Osteoblast (primary cell): ENCODE data around the gene ITPR3. TPM values are rescaled to one million over a fixed set of nuclear protein-coding genes. Genes with fewer than 3 reads are reported as not detected.

Experiments
- DNase-seq: peaks from one replicate; pipeline ENCODE4 v3.0.0; 2011; ENCODE audit warnings: low spot score, mixed read lengths; ENCODE audit not compliant: insufficient read length; ENCODE audit errors: missing footprints
- H2AFZ ChIP-seq: 2 replicates; pipeline ENCODE4 v1.6.0; 2011; ENCODE audit warnings: mild to moderate bottlenecking, low read length
- H3K27ac ChIP-seq: 2 replicates; pipeline ENCODE4 v1.5.1; 2011; ENCODE audit warnings: mild to moderate bottlenecking, low read depth, low read length, moderate library complexity
- H3K27me3 ChIP-seq: 2 replicates; pipeline ENCODE4 v1.6.0; 2012; ENCODE audit warnings: mild to moderate bottlenecking, control low read depth, inconsistent platforms, low read length, moderate library complexity; ENCODE audit not compliant: insufficient read depth
- H3K36me3 ChIP-seq: 2 replicates; pipeline ENCODE4 v1.5.1; 2011; ENCODE audit warnings: mild to moderate bottlenecking, low read length, control low read depth, moderate library complexity; ENCODE audit not compliant: insufficient read depth
- H3K4me1 ChIP-seq: 2 replicates; pipeline ENCODE4 v1.5.1; 2011; ENCODE audit warnings: mild to moderate bottlenecking, low read length, control low read depth, moderate library complexity; ENCODE audit not compliant: insufficient read depth
- H3K4me2 ChIP-seq: 2 replicates; pipeline ENCODE4 v1.6.0; 2011; ENCODE audit warnings: mild to moderate bottlenecking, low read length; ENCODE audit not compliant: insufficient read depth
- H3K4me3 ChIP-seq: fragments of 200-600 bp; sonication (generic); 3 replicates; pipeline ENCODE4 v1.5.1; 2012; ENCODE audit warnings: mild to moderate bottlenecking, low read length, inconsistent platforms; ENCODE audit not compliant: insufficient read depth
- H3K79me2 ChIP-seq: 2 replicates; pipeline ENCODE4 v1.6.0; 2012; ENCODE audit warnings: mild to moderate bottlenecking, low read length, control low read depth, inconsistent platforms; ENCODE audit not compliant: insufficient read depth
- H3K9me3 ChIP-seq: 2 replicates; pipeline ENCODE4 v1.5.1; 2011; ENCODE audit warnings: low read depth, low read length, control low read depth
- H4K20me1 ChIP-seq: 2 replicates; pipeline ENCODE4 v1.6.0; 2012; ENCODE audit warnings: mild to moderate bottlenecking, low read length, control low read depth; ENCODE audit not compliant: insufficient read depth
- total RNA-seq: library from RNA; depleted of rRNA; stranded (reverse); fragments of >200 nt; gene quantifications from 2 replicates; pipeline ENCODE4 v1.2.3, GENCODE V29; 2012
- TF ChIP-seq, protein P1 (sequence below): IDR thresholded peaks from 2 replicates; pipeline ENCODE4 v1.5.1; 2011; ENCODE audit warnings: mild to moderate bottlenecking, low read depth, low read length, moderate library complexity; ENCODE audit errors: extremely low read depth

The ITPR3 gene
- total RNA-seq, 1 donor = 46.7 TPM

DNA sequence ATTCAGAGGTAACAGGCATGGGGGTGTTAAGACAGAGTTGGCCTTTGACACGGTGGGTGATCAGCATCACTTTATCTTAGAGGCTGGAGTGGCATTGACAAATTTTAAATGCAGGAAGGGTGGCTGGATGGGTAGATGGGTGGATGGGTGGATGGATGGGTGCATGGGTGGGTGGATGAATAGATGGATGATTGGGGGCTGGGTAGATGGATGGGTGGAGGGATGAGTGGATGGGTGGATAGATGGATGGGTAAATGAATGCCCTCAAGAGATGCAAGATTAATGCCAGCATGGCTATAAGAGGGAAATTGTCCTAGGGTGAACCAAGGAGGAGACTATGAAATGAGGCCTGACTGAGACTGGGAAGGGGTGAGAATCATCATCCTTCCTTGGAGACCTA is 18.4 kb downstream of the ITPR3 start:
- Histone ChIP-seq H3K79me2 (peaks cover 53% of the 10 kb centered on the region), H3K4me2 (no peak overlapping the region), H3K27ac (no peak overlapping the region), H3K27me3 (no peaks in the 10 kb centered on the region), H2AFZ (no peak overlapping the region), H3K36me3 (no peaks in the 10 kb centered on the region), H3K9me3 (no peaks in the 10 kb centered on the region), H4K20me1 (peaks cover 9% of the 10 kb centered on the region), H3K4me1 (peaks cover under 1% of the 10 kb centered on the region), H3K4me3 (no peak overlapping the region)
- no peak for DNase-seq
- TF ChIP-seq, protein P1, sequence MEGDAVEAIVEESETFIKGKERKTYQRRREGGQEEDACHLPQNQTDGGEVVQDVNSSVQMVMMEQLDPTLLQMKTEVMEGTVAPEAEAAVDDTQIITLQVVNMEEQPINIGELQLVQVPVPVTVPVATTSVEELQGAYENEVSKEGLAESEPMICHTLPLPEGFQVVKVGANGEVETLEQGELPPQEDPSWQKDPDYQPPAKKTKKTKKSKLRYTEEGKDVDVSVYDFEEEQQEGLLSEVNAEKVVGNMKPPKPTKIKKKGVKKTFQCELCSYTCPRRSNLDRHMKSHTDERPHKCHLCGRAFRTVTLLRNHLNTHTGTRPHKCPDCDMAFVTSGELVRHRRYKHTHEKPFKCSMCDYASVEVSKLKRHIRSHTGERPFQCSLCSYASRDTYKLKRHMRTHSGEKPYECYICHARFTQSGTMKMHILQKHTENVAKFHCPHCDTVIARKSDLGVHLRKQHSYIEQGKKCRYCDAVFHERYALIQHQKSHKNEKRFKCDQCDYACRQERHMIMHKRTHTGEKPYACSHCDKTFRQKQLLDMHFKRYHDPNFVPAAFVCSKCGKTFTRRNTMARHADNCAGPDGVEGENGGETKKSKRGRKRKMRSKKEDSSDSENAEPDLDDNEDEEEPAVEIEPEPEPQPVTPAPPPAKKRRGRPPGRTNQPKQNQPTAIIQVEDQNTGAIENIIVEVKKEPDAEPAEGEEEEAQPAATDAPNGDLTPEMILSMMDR = no peak

DNA sequence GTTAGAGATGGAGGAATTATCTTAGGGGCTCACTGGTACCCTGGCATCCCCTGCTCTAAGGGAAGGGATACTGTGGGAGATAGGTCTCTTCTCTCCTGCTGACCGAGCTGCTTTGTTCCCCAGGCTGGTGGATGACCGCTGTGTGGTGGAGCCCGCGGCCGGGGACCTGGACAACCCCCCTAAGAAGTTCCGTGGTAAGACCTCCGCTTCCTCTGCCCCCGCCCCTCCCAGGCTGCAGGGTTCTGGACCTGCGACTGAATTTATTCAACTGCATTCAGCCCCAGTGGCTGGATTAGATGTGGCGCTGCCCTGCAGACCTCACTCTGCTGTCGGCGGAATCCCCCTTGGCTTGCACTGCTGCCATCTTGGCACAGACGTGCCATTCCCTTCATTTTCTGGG is 19.2 kb downstream of the ITPR3 start:
- H3K9me3 ChIP-seq = no peaks in the 10 kb centered on the region
- H3K4me1 ChIP-seq = no peaks in the 10 kb centered on the region
- TF ChIP-seq, protein P1 = no peak

DNA sequence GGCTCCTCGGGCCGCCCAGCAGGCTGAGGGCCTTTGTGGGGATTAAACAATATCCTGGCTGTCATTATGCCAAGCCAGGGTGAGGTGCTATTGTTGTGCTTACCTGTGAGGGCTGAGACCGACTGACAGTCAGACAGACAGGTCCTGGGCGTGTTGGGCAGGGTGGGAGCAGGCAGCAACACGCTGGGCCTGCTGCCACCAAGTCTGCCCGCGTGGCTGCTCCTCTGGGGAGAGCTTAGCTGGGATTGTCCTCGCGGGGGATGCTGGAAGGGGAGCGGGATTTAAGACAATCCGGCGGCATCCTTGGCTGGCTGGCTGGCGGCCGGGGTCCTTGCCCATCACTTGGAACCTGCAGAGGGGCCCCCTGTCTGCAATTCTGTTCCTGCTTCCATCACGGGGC is 20.0 kb downstream of the ITPR3 start:
- no peak overlapping the region for H3K4me3 ChIP-seq
- no peak for DNase-seq
- TF ChIP-seq, protein P1 = no peak
- H2AFZ ChIP-seq = no peak overlapping the region
- no peak overlapping the region for H3K27ac ChIP-seq
- H3K4me1 ChIP-seq = no peaks in the 10 kb centered on the region
- H3K4me2 ChIP-seq = no peak overlapping the region
- no peaks in the 10 kb centered on the region for H3K9me3 ChIP-seq
- H4K20me1 ChIP-seq = peaks cover 6% of the 10 kb centered on the region
- H3K79me2 ChIP-seq = peaks cover 45% of the 10 kb centered on the region
- no peaks in the 10 kb centered on the region for H3K36me3 ChIP-seq
- H3K27me3 ChIP-seq = no peaks in the 10 kb centered on the region

More for the DNA sequence above, 19.2 kb downstream of the ITPR3 start:
- Histone ChIP-seq H3K4me2 (no peak overlapping the region), H3K36me3 (no peaks in the 10 kb centered on the region), H4K20me1 (peaks cover 9% of the 10 kb centered on the region), H3K27ac (no peak overlapping the region), H3K4me3 (no peak overlapping the region), H3K27me3 (no peaks in the 10 kb centered on the region), H3K79me2 (peaks cover 47% of the 10 kb centered on the region), H2AFZ (no peak overlapping the region)
- DNase-seq = no peak

DNA sequence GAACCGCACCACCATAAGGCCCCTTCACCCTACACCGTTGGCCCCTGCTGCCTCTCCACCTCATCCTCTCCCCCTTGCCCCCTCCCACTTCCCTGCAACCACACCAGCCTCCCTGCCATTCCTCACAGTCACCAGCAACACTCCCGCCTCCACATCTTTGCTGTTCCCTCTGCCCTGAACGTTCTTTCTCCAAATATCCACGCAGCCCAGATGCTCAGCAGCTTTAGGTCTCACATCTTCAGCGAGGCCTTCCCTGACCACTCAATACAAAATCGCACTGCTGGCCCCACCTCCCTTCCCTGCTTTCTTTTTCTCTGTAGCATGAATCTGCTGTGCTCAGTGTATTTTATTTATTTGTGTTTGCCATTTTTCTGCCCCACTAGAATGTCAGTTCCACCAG is 20.5 kb downstream of the ITPR3 start:
- H3K4me2 ChIP-seq = no peak overlapping the region
- H3K27ac ChIP-seq = no peak overlapping the region
- no peak overlapping the region for H2AFZ ChIP-seq
- H3K27me3 ChIP-seq = no peaks in the 10 kb centered on the region
- H3K79me2 ChIP-seq = peaks cover 43% of the 10 kb centered on the region
- TF ChIP-seq, protein P1 = no peak
- no peaks in the 10 kb centered on the region for H3K36me3 ChIP-seq
- no peak overlapping the region for H3K4me3 ChIP-seq
- DNase-seq = no peak
- no peaks in the 10 kb centered on the region for H3K4me1 ChIP-seq
- no peaks in the 10 kb centered on the region for H3K9me3 ChIP-seq
- H4K20me1 ChIP-seq = peaks cover 3% of the 10 kb centered on the region
